HEK293 (cell line): ENCODE data around the gene ZNF609.
A peak's percentile ranks its signal among the peaks of the same experiment; 100 is the strongest.

Experiments
- CTCF ChIA-PET: fragments of 350-600 bp; formaldehyde crosslinking; extraction: SDS; loops from one replicate; lab custom pipeline; 2021; ENCODE audit warnings: antibody characterized with exemption; lab: Yijun Ruan, JAX
- POLR2A ChIA-PET: fragments of 300-600 bp; formaldehyde crosslinking; extraction: SDS; loops from one replicate; lab custom pipeline; 2020; ENCODE audit warnings: antibody characterized with exemption, inconsistent platforms; lab: Yijun Ruan, JAX
- H3K27ac ChIP-seq: fragments of 200-500 bp; sonication (Bioruptor generic); 2 replicates; pipeline ENCODE4 v1.5.1; 2014; ENCODE audit warnings: low read depth, low read length, control low read depth, inconsistent platforms; ENCODE audit errors: extremely low read depth
- H3K36me3 ChIP-seq, 2 experiments: fragments of 200-500 bp in 1 of 2; sonication (Bioruptor generic) in 1 of 2; 1 replicate in 1 of 2; 2 replicates in 1 of 2; pipeline ENCODE4 v1.5.1; 2014 to 2017; ENCODE audit warnings: inconsistent platforms in 2 of 2, low read length in 2 of 2; ENCODE audit not compliant: control insufficient read depth in 2 of 2, insufficient read depth in 1 of 2
- H3K4me1 ChIP-seq: fragments of 200-500 bp; sonication (Bioruptor generic); 2 replicates; pipeline ENCODE4 v1.5.1; 2014; ENCODE audit warnings: mild to moderate bottlenecking, low read length, inconsistent platforms; ENCODE audit not compliant: control insufficient read depth, insufficient read depth
- H3K4me3 ChIP-seq: 2 replicates; pipeline ENCODE4 v1.5.1; 2011; ENCODE audit warnings: low read depth, mild to moderate bottlenecking, control low read depth, low read length, moderate library complexity
- H3K9me3 ChIP-seq: fragments of 200-500 bp; sonication (Bioruptor generic); 2 replicates; pipeline ENCODE4 v1.5.1; 2014; ENCODE audit warnings: low read depth, low read length, inconsistent platforms; ENCODE audit not compliant: control insufficient read depth, insufficient read depth
- GFI1B ChIP-seq: fragments of 450-650 bp; formaldehyde crosslinking; IDR thresholded peaks from 2 replicates; pipeline ENCODE4 v1.5.1; 2016; ENCODE audit warnings: missing biosample characterization, missing genetic modification characterization
- KLF16 ChIP-seq: fragments of 450-650 bp; formaldehyde crosslinking; IDR thresholded peaks from 2 replicates; pipeline ENCODE4 v1.5.1; 2017; ENCODE audit warnings: missing biosample characterization, missing genetic modification characterization
- PRDM6 ChIP-seq: fragments of 450-650 bp; formaldehyde crosslinking; IDR thresholded peaks from 2 replicates; pipeline ENCODE4 v1.5.1; 2017; ENCODE audit warnings: missing biosample characterization, missing genetic modification characterization
- SP2 ChIP-seq: fragments of 450-650 bp; formaldehyde crosslinking; IDR thresholded peaks from 2 replicates; pipeline ENCODE4 v1.5.1; 2016; ENCODE audit warnings: missing biosample characterization, missing genetic modification characterization
- ZBTB49 ChIP-seq: fragments of 450-650 bp; formaldehyde crosslinking; IDR thresholded peaks from 2 replicates; pipeline ENCODE4 v1.5.1; 2016; ENCODE audit warnings: missing biosample characterization, missing genetic modification characterization, low read depth
- ZBTB6 ChIP-seq: fragments of 450-650 bp; formaldehyde crosslinking; IDR thresholded peaks from 2 replicates; pipeline ENCODE4 v1.5.1; 2017; ENCODE audit warnings: missing biosample characterization, missing genetic modification characterization
- ZFP69B ChIP-seq: fragments of 450-650 bp; formaldehyde crosslinking; IDR thresholded peaks from 2 replicates; pipeline ENCODE4 v1.5.1; 2016; ENCODE audit warnings: missing biosample characterization, missing genetic modification characterization
- ZNF23 ChIP-seq: fragments of 450-650 bp; formaldehyde crosslinking; IDR thresholded peaks from 2 replicates; pipeline ENCODE4 v1.5.1; 2016; ENCODE audit warnings: missing biosample characterization, missing genetic modification characterization, borderline replicate concordance
- ZNF518A ChIP-seq: fragments of 450-650 bp; formaldehyde crosslinking; conservative IDR thresholded peaks from 2 replicates; pipeline ENCODE4 v1.5.1; 2016; ENCODE audit warnings: low read depth, missing biosample characterization, missing genetic modification characterization
- ZNF521 ChIP-seq: fragments of 450-650 bp; formaldehyde crosslinking; IDR thresholded peaks from 2 replicates; pipeline ENCODE4 v1.5.1; 2017; ENCODE audit warnings: missing biosample characterization, mild to moderate bottlenecking, missing genetic modification characterization
- ZNF571 ChIP-seq: fragments of 450-650 bp; formaldehyde crosslinking; IDR thresholded peaks from 2 replicates; pipeline ENCODE4 v1.5.0; 2017; ENCODE audit warnings: missing biosample characterization, missing genetic modification characterization
- ZNF600 ChIP-seq: fragments of 450-650 bp; formaldehyde crosslinking; IDR thresholded peaks from 2 replicates; pipeline ENCODE4 v1.5.1; 2016; ENCODE audit warnings: missing biosample characterization, missing genetic modification characterization
- ZSCAN18 ChIP-seq: fragments of 450-650 bp; formaldehyde crosslinking; IDR thresholded peaks from 2 replicates; pipeline ENCODE4 v1.5.1; 2016; ENCODE audit warnings: missing biosample characterization, missing genetic modification characterization
- ZSCAN30 ChIP-seq: fragments of 450-650 bp; IDR thresholded peaks from 2 replicates; pipeline ENCODE4 v1.5.1; 2018; ENCODE audit warnings: missing biosample characterization, mild to moderate bottlenecking, missing genetic modification characterization, moderate library complexity
- ZXDB ChIP-seq: fragments of 450-650 bp; formaldehyde crosslinking; IDR thresholded peaks from 2 replicates; pipeline ENCODE4 v1.5.1; 2016; ENCODE audit warnings: missing biosample characterization, missing genetic modification characterization

Gene ZNF609

GRCh38 chr15:64552281-64552948, 92.0 kb downstream of the ZNF609 start (continued):
- TF ChIP-seq ZNF518A (tag by site-specific recombination) (no peak), ZBTB6 (tag by site-specific recombination) (no peak), ZXDB (tag by site-specific recombination) (no peak), ZNF571 (tag by site-specific recombination) (no peak), GFI1B (tag by site-specific recombination) (no peak), ZBTB49 (tag by site-specific recombination) (no peak), ZFP69B (tag by site-specific recombination) (no peak), ZNF23 (tag by site-specific recombination) (no peak), ZNF600 (tag by site-specific recombination) (peak; percentile 47; the same call in 1 of the 2 replicates), ZNF521 (tag by site-specific recombination) (no peak), KLF16 (tag by site-specific recombination) (no peak), ZSCAN30 (tag by site-specific recombination) (0 out of 2 replicates have a peak, but pooled peaks have one; percentile 13), SP2 (tag by site-specific recombination) (no peak)

GRCh38 chr15:64558460-64559179, 98.2 kb downstream of the ZNF609 start:
- Histone ChIP-seq H3K36me3 (no peaks in the 10 kb centered on the region; a peak in 1 of 3 replicates), H3K9me3 (no peaks in the 10 kb centered on the region), H3K27ac (no peak overlapping the region), H3K4me3 (no peak overlapping the region), H3K4me1 (peaks cover 5% of the 10 kb centered on the region; the same call in 1 of the 2 replicates)
- TF ChIP-seq PRDM6 (tag by site-specific recombination) (0 out of 2 replicates have a peak, but pooled peaks have one; percentile 21), ZSCAN18 (tag by site-specific recombination) (no peak)
- POLR2A ChIA-PET = no interaction called here
- CTCF ChIA-PET = interaction anchor here (0.6 to 0.7 kb wide), 4 partner anchors 8 to 92 kb away, joined by 3 to 5 read pairs (median 4); no protein-coding TSS in a partner anchor
